Hepatocyte (in vitro differentiated cells): ENCODE results near the gene DGKG.

Source experiments
- EZH2 ChIP-seq: fragments of 200-600 bp; sonication (generic); IDR thresholded peaks from 2 replicates; pipeline ENCODE4 v1.6.1; 2016; ENCODE audit warnings: antibody characterized with exemption, mild to moderate bottlenecking, borderline replicate concordance
- TF ChIP-seq, protein P1 (sequence below): fragments of 200-600 bp; sonication (generic); IDR thresholded peaks from 2 replicates; pipeline ENCODE4 v1.5.1; 2016; ENCODE audit warnings: antibody characterized with exemption, mild to moderate bottlenecking; ENCODE audit not compliant: poor library complexity

DNA sequence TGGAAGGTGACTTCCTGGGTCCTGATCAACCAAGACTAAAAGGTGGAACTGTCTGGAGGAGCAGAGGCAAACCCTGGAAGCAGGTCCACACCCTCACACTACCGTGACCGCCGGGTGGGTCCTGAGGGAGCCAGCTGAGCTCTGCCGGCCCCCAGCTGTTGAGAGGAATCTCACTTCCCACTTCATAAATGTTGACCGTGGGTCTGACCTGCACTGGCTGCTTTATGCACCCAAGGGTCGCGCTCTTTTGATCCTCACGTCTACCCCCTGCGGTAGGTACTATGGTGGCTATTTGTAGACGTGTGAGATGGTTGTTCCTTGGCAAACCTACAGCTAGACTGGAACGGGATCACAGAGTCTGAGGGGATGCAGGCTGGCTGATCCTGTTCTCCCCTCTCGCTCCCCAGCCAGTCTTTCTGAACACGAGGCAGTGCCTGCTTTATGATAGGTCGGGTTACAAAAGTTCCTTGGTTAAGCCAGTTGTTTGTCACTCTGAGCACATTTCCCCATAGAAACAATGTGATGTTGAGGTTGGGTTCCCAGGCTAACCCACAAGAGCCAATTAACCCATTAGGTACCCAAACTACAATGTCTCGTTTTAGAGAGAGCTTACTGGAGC, 140.2 kb downstream of the DGKG start:
- TF ChIP-seq, protein P1, sequence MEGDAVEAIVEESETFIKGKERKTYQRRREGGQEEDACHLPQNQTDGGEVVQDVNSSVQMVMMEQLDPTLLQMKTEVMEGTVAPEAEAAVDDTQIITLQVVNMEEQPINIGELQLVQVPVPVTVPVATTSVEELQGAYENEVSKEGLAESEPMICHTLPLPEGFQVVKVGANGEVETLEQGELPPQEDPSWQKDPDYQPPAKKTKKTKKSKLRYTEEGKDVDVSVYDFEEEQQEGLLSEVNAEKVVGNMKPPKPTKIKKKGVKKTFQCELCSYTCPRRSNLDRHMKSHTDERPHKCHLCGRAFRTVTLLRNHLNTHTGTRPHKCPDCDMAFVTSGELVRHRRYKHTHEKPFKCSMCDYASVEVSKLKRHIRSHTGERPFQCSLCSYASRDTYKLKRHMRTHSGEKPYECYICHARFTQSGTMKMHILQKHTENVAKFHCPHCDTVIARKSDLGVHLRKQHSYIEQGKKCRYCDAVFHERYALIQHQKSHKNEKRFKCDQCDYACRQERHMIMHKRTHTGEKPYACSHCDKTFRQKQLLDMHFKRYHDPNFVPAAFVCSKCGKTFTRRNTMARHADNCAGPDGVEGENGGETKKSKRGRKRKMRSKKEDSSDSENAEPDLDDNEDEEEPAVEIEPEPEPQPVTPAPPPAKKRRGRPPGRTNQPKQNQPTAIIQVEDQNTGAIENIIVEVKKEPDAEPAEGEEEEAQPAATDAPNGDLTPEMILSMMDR, result no peak
- no peak for TF ChIP-seq EZH2
